Gastroesophageal sphincter (tissue), 3 donors: ENCODE data around the gene MORC2.

ENCODE experiments used
- POLR2A ChIP-seq, 2 donors: fragments of 450-650 bp; IDR thresholded peaks; one replicate each; pipeline ENCODE4 v1.6.1; 2017; ENCODE audit warnings: antibody characterized with exemption in 2 of 2, mild to moderate bottlenecking in 2 of 2, moderate library complexity in 1 of 2
- POLR2AphosphoS5 ChIP-seq: sonication (generic); formaldehyde crosslinking; IDR thresholded peaks from one replicate; pipeline ENCODE4 v1.6.1; 2017; ENCODE audit warnings: antibody characterized with exemption
- TF ChIP-seq, protein P1 (sequence below), 4 experiments: fragments of 200-600 bp in 2 of 4; fragments of 450-650 bp in 2 of 4; sonication (generic) in 1 of 4; IDR thresholded peaks; one replicate each; pipeline ENCODE4 v1.5.1; 2017 to 2019; ENCODE audit warnings: antibody characterized with exemption in 4 of 4, mild to moderate bottlenecking in 2 of 4, moderate library complexity in 2 of 4

DNA sequence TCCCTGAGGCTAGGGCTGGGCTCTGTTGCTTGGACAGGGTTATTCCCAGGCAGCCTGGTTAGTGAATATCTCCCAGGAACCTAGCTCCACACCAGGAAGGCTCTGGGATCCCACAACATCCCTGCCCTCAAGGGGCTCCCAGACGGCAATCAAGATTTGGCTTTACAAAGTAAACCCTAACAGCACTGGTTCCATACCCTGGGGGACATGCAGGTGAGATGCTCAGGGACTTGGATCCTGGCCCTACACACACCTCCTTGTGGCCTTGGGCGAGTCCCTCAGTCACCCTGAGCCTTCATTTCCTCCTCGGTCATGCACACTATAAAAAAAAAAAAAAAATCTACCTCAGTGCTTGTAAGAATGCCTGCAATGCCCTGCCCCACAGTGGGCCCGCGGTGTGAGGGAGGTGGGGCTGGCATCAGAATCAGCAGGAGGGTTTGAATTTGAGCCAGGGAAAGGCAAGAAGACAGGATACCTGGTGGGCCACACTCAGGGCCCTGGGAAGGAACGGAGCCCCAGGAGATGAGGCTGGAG, 86.3 kb downstream of the MORC2 start:
- TF ChIP-seq POLR2A (IDR thresholded peaks at IDR 0.05) (no peak), POLR2AphosphoS5 (no peak)
- TF ChIP-seq, protein P1, sequence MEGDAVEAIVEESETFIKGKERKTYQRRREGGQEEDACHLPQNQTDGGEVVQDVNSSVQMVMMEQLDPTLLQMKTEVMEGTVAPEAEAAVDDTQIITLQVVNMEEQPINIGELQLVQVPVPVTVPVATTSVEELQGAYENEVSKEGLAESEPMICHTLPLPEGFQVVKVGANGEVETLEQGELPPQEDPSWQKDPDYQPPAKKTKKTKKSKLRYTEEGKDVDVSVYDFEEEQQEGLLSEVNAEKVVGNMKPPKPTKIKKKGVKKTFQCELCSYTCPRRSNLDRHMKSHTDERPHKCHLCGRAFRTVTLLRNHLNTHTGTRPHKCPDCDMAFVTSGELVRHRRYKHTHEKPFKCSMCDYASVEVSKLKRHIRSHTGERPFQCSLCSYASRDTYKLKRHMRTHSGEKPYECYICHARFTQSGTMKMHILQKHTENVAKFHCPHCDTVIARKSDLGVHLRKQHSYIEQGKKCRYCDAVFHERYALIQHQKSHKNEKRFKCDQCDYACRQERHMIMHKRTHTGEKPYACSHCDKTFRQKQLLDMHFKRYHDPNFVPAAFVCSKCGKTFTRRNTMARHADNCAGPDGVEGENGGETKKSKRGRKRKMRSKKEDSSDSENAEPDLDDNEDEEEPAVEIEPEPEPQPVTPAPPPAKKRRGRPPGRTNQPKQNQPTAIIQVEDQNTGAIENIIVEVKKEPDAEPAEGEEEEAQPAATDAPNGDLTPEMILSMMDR (IDR thresholded peaks at IDR 0.05): no peak
